Ammon's horn (tissue), 1 donor: Measurements from ENCODE around the gene BCLAF1.

Experiments
- DNase-seq: peaks from one replicate; pipeline ENCODE4 v3.0.0-alpha.2; 2016; ENCODE audit warnings: low spot score

BCLAF1 gene

DNA sequence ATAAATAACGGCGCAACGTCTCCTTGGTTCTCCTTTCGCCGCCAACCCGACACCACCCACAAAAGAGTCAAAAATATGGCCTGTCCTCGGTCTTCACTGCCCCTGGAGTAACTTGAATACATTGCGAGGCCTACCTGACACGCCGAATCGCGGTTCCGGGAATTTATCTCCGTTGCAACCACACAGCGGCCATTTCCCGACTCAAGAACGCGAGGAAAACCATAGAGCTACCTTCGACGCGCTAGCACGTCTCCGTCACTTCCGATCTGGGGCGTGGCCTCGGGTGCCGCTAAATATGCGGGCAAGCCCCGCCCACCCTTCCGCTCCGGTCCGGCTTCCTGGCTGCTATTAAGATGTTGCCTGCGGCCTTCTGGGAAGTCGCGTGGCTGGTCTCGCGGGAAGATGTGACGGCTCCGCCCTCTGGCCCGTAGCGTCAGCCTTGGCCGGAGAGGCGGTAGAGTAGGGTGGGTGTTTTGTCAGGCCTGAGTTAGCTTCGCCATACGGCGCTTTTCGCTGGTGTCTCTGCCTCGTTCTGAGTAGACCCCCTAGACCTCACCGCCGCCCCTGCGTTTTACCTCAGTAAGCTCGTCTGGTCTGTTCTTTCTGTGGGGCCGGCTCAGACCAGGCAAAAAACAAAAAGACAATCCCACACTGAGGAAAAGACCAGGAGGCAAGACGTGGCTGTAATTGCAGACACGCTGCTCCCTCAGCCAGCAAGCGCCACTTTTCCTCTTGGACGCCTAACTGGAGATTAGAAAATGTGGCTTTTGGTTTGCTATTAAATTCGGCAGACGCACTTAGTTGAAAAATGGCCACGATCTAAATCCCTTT, at the start of gene BCLAF1:
Gene BCLAF1 (minus strand): TSS at position 268 of the 831 bp plus-strand sequence. CDS start 9,980 bp downstream, outside the sequence.
- DNase-seq = peak; percentile 100

GRCh38 chr6:136338486-136338885, 48.8 kb upstream of the BCLAF1 start:
- no peak for DNase-seq

GRCh38 chr6:136337606-136338005, 48.0 kb upstream of the BCLAF1 start:
- DNase-seq = no peak

DNA sequence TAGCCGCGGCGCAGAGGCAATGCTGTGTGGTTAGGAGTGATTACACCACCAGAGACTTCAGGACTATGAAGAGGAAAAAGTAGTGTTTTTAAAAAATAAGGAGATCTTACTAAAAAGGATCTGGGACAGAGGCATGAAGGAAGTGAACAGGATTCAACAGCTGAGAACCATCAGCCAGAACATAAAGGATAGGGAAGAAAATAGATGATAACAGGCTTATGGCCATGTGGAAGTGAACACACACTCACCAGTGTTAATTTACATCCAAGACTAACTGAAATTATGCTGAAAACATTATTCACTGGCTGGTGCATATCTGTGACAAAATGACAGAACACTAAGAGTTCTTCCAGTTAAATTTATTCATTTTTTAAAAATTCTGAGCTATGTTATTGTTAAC, 47.5 kb upstream of the BCLAF1 start:
- no peak for DNase-seq

GRCh38 chr6:136335736-136336363, 46.2 kb upstream of the BCLAF1 start:
- DNase-seq = peak; percentile 28

GRCh38 chr6:136334853-136335252, 45.2 kb upstream of the BCLAF1 start:
- no peak for DNase-seq

DNA sequence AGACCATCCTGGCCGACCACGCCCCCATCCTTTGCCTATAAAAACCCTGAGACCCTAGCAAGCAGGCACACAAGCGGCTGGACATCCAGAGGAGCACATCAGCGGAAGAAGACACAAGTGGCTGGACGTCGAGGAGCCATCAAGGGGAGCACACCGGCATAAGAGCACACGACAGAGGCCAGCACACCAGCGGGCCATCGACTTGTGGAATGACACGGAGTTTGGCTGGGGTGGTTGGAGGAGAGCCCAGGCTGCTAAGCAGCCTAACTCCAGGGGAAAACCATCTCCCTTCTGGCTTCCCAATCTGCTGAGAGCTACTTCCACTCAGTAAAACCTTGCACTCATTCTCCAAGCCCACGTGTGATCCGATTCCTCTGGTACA, 44.8 kb upstream of the BCLAF1 start:
- peak; percentile 64 for DNase-seq

DNA sequence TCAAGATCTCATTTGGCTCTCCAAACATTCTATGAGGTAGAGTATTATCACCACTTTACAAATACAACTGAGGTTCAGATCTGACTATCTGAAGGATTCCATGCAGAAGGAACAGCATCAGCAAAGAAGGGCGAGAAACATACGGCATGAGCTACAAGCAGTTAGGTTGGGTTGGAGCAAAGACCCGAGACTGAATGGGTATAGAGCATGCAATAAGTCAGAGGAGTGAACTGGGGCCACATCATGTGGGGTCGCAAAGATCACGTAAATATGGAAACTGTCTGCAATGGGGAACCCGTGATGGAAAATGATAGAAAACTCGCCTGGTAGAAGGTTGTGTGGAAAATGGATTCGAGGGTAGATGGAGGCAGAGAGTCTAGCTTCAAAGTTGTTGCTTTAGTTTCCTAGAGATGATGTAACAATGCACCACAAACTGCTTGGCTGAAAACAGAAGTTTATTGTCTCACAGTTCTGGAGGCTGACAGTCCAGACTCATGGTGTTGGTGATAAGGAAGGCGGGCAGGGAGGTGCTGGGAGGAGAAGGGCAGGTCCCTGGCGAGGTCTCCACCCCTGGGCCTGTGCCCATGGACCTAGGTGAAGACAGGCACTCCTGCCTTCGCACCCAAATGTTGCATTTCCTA, 44.3 kb upstream of the BCLAF1 start:
- no peak for DNase-seq

DNA sequence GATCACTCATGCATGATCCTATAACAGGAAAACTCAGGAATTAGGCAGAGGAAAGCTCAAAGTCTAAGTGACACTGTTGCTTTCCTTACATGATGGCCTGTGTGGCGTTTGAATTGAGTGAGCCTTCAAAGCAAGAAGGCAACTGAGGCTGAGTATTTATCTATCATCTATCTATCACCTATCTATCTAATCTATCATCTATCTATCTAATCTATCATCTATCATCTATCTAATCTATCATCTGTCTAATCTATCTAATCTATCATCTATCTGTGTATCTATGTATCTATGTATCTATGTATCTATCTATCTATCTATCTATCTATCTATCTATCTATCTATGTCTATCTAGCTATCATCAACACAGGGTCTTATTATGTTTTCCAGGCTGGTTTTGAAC, 41.8 kb upstream of the BCLAF1 start:
- no peak for DNase-seq

DNA sequence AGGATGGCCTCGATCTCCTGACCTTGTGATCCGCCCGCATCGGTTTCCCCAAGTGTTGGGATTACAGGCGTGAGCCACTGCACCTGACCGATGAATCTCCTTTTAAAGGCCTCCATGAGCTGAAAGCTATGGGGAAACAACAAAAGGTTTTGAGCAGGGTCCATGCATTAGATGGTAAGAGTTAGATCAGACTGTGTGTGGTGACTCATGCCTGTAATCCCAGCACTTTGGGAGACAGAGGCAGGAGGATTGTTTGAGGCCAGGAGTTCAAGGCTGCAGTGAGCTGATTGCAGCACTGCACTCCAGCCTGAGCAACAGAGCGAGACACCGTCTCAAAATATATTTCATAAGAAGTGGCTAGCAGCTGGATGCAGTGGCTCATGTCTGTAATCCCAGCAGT, 41.0 kb upstream of the BCLAF1 start:
- DNase-seq = no peak

GRCh38 chr6:136326038-136326553, 36.5 kb upstream of the BCLAF1 start:
- peak; percentile 61 for DNase-seq

- DNase-seq = peak; percentile 66
Measured at GRCh38 chr6:136324686-136325380, 35.2 kb upstream of the BCLAF1 start.

DNA sequence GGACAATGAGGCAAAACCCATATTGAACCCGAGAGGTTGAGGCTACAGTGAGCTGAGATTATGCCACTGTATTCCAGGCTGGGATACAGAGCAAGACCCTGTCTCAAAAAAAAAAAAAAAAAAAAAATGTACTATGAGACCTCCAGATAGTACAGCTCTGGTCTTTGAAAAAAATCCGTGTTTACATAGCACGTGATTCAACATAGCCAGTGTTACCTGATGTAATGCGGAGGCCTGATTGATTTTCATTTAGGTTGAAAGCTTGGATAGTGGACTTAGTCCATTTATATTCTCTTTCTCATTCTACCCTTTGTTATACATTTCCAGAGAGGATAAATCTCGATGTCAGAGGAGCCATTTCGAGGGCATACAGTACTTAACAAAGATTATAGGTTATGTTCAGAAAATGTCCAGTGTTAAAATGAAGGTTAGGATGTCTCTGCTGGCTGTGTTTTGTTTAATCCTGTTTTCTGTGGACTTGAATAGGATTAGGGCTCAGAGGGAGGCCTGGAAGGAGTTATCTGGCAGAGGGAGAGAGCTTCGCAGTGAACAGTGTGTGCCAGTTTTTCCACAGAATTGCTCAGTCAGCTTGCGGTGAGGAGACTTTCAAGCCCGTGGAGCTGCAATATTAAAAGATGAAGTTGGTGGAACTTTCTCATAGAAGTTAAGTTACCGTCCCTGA, 33.9 kb upstream of the BCLAF1 start:
- DNase-seq = peak; percentile 72

- no peak for DNase-seq
Measured at GRCh38 chr6:136319732-136320131, 30.1 kb upstream of the BCLAF1 start.

GRCh38 chr6:136318676-136319075, 29.0 kb upstream of the BCLAF1 start:
- DNase-seq = no peak

DNA sequence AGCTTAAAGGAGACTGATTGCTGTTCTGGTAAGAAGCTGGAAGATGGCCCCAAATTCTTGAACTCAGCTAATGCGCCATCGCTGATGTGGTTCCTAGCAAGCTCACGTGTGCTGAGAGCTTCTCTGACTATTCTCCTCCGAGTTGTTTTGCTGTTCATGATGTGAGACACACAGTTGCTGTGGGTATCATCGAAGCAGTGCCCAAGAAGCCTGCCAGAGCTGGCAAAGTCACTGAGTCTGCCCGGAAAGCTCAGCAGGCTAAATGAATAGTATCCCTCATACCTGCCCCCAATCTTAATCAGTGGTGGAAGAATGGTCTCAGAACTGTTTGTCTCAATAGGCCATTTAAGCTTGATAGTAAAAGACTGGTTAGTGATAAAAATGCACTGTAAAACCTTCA, 28.3 kb upstream of the BCLAF1 start:
- DNase-seq = peak; percentile 22

DNA sequence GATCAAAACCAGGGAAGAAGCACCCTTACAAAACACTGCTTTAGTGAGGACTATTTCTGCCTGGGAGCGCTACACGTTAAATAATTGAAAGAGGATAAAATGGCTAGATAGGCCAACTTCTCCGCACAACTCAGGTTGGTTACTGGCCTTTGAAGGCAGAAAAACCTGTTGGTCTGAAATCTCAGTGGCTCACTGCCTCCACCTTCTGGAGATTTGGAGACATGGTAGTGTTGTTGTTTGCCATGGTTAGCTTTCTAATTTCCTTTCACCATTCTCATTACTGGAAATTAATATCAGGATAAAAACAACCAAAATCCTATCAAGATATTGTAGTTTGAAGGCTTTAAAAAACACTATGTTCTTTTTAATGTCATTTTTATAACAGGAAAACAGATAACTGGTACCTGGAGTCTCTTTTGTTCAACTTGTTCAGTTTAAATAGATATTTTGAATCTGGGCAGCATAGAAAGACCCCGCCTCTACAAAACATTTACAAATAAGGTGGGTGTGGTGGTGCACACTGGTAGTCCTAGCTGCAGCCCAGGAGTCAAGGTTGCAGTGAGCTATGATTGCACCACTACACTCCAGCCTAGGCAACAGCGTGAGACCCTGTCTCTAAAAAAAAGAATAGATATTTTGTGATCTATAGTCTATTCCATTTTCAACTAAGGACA, 27.5 kb upstream of the BCLAF1 start:
- peak; percentile 86 for DNase-seq

- DNase-seq = no peak
Measured at GRCh38 chr6:136315594-136315993, 25.9 kb upstream of the BCLAF1 start.

DNA sequence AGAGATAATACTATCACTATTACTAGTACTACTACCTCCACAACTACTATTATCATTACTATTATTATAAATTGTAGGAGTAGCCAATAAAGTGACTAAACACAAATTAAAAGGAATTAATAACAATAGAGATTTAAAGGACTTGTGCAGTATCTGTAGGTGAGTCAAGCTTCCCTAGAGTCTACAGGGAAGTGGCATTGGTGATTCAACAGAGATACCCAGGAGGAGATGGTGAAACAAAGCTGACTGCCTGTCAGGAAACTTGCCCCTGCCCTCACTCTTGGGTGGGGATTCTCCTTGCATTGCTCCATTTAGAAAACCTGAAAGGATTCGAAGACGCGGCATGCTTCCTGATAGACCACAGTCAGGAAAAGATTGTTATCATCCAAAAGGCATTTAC, 23.3 kb upstream of the BCLAF1 start:
- no peak for DNase-seq

DNA sequence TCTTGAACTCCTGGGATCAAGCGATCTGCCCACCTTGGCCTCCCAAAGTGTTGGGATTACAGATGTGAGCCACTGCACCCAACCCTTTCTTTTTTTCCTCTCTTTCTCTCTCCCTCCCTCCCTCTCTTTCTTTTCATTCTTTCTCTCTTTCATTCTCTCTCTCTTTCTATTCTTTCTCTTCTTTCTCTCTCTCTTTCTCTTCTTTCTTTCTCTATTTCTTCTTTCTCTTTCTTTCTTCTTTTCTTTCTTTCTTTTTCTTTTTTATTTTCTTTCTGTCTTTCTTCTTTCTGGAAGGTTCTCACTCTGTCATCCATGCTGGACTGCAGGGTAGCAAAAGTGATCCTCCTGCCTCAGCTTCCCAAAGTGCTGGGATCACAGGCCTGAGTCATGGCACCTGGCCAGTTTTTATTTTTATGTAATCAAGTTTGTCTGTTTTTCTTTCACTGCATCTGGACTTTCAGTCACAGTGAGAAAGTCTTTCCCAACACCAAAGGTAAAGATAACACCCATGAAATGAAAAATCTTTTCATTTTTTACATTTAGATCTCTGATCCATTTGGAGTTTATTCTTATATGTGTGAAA, 20.2 kb upstream of the BCLAF1 start:
- no peak for DNase-seq

- no peak for DNase-seq
Measured at GRCh38 chr6:136309171-136309570, 19.5 kb upstream of the BCLAF1 start.
